WI38 (cell line): ENCODE data around the gene ANKRD55.

Experiments used
- H3K4me3 ChIP-seq: 2 replicates; pipeline ENCODE4 v1.5.1; 2011; ENCODE audit warnings: low read depth, mild to moderate bottlenecking, control low read depth, low read length
- TF ChIP-seq, protein P1 (sequence below): IDR thresholded peaks from 2 replicates; pipeline ENCODE4 v1.5.1; 2012; ENCODE audit warnings: low read depth, mild to moderate bottlenecking, control low read depth, low read length

ANKRD55 gene

DNA sequence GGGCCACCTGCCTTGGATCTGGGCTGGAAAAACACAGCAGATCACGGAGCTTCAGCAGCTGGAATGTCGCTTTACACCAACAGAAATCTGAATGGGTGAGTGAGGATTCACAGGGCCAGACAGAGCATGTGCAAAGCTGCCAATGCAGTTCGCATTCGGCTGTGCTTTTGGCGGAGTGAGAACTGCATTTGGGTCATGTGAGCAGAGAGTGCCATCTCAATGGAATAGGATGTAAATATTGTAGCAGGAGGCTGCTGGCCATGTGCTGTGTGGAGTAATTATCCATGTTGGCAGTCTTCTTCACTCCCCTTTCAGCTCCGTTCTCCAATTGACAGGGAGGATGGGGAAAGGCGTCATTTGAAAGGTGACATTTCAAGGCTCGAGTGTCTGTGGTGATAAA, at the start of gene ANKRD55:
Gene ANKRD55 (minus strand): TSS at position 101 of the 400 bp plus-strand sequence. CDS start 417 bp downstream, outside the sequence.
- no peak within 1 kb of the TSS for H3K4me3 ChIP-seq
- TF ChIP-seq, protein P1, sequence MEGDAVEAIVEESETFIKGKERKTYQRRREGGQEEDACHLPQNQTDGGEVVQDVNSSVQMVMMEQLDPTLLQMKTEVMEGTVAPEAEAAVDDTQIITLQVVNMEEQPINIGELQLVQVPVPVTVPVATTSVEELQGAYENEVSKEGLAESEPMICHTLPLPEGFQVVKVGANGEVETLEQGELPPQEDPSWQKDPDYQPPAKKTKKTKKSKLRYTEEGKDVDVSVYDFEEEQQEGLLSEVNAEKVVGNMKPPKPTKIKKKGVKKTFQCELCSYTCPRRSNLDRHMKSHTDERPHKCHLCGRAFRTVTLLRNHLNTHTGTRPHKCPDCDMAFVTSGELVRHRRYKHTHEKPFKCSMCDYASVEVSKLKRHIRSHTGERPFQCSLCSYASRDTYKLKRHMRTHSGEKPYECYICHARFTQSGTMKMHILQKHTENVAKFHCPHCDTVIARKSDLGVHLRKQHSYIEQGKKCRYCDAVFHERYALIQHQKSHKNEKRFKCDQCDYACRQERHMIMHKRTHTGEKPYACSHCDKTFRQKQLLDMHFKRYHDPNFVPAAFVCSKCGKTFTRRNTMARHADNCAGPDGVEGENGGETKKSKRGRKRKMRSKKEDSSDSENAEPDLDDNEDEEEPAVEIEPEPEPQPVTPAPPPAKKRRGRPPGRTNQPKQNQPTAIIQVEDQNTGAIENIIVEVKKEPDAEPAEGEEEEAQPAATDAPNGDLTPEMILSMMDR = no peak

DNA sequence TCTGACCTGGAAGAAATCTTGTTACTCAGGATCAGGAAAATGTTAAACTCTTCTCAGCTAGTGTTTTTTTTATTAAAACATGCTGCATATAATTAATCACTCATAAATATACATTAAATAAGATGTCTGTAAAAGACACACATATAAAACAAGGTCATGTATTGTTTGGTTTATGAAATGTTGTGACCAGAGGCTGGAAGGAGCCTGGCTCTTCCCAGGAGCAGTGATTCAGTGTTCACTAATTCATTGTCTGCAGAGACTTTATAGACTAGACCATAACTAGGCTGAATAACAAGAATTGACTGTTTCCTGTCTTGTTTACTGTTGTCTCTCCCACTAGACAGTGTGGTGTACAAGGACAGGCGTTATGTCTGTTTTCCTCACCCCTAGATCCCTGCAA, 49.1 kb upstream of the ANKRD55 start:
- TF ChIP-seq, protein P1 = no peak
- H3K4me3 ChIP-seq = no peak overlapping the region

DNA sequence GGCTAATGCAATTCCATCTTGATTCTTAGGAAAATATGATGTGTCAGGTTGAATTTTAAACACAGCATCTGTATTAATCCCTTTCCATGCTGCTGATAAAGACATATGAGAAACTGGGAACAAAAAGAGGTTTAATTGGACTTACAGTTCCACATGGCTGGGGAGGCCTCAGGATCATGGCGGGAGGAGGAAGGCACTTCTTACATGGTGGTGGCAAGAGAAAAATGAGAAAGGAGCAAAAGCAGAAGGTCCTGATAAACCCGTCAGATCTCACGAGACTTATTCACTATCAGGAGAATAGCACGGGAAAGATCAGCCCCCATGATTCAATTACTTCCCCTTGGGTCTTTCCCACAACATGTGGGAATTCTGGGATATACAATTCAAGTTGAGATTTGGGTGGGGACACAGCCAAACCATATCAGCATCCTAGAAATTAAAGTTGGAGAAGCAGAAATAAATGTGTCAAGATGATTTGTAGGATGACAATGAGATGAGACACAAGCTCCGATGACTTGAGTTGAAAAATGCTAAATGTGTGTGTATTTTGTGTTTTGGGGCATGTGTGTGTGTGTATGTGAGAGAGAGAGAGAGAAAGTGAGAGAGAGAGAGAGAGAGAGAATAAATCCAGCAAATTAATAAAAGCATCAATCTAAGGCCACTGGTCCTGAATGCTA, 48.5 kb upstream of the ANKRD55 start:
- TF ChIP-seq, protein P1 = no peak
- no peak overlapping the region for H3K4me3 ChIP-seq

DNA sequence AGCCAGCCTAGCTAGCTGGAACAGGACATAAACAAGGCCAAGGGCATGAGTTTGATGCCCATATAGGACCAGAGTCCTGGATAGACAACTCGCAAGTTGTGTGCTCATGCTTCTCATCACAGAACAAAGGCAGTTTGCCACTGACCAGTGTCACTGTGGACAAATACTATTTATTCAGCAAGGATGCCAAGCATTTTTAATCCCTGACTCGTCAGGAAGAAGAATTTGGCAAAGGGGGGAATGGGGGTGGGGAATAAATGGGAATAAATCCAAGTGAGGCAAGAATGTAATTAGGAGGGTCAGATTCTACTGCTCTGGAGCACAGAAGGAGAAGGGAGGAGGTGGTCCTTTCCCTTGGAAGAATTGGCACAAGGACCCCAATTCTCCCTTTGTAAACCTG, 46.8 kb upstream of the ANKRD55 start:
- no peak overlapping the region for H3K4me3 ChIP-seq
- TF ChIP-seq, protein P1 = no peak

DNA sequence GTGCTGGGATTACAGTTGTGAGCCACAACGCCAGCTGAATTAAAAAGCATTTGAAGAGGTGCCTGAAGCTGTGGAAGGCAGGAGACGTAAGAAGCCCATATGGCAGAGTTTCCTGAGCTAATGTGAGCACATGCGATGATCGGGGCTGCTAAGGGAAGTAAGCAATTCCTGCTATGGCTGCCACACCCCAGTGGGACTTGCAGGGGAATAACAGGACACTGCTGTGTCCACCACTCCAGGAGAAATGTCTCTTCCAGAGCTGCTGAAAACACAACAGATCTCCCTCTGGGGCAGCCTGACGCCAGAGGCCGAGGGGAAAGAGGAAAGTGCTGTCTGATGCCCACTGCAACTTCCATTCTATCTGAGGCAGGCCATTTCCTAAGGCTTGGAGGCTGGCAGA, 46.2 kb upstream of the ANKRD55 start:
- H3K4me3 ChIP-seq = no peak overlapping the region
- TF ChIP-seq, protein P1 = no peak

DNA sequence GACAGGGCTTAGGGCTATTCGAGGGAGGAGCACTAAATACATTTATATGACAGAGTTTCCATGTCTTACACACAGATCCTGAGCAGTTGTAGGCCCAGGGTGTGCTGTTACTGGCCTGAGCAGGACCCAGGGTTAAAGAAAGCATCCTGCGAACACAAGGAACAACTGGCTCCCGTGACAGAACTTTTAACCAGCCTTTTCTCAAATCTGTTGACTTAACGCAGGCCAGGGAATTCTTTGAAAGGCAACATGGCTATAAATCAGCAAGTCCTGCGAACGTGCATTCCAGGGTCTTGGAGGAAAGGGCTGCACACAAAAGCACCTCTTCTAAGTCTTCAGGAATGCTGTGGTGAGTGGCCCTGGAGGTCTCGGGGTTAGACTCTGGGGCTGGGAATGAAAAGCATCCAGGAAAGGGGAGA, 45.2 kb upstream of the ANKRD55 start:
- H3K4me3 ChIP-seq = no peak overlapping the region
- TF ChIP-seq, protein P1 = no peak

DNA sequence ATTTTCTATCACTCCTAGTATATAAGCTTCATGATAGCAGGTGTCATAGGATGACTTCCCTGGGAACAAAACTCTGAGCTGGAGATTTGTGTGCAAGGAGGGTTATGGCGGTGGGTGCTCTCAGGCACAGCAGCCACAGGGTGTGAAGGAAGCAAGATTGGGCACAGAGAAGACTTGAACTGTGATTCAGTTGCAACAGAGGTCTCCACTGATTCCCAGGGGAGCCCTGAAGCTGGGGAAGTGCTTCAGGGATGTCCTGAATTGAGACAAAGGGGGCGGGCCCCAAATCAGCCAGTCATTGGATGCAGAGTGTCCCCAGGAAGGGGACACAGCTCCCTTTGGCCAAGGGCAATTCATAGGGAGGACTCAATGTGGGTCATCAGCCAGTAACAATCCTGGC, 44.4 kb upstream of the ANKRD55 start:
- H3K4me3 ChIP-seq = no peak overlapping the region
- TF ChIP-seq, protein P1 = no peak
